GM19238 (cell line): ENCODE data around the gene MAML1.
"Not testable (repeated sequence)": the region's sequence is repeated elsewhere in the genome, so short reads cannot be mapped to it uniquely, and the experiment has no call there.

Experiments
- DNase-seq: peaks from one replicate; pipeline ENCODE4 v3.0.0; 2011; ENCODE audit warnings: low spot score; ENCODE audit not compliant: insufficient read length

The MAML1 gene

GRCh38 chr5:179768326-179769085 lies 35.9 kb downstream of the MAML1 start:
- no peak for DNase-seq

- no peak for DNase-seq
These were observed 36.6 kb downstream of the MAML1 start for GRCh38 chr5:179769271-179769670.

- DNase-seq, result no peak
These were observed 37.2 kb downstream of the MAML1 start for GRCh38 chr5:179769796-179770195.

- DNase-seq, result no peak
These were observed 38.8 kb downstream of the MAML1 start for GRCh38 chr5:179771311-179771895.

- no peak for DNase-seq
These were observed 39.7 kb downstream of the MAML1 start for GRCh38 chr5:179772351-179772750.

GRCh38 chr5:179773686-179774040 lies 41.0 kb downstream of the MAML1 start:
- no peak for DNase-seq

- DNase-seq, result no peak
These were observed 41.8 kb downstream of the MAML1 start for GRCh38 chr5:179774442-179774841.

GRCh38 chr5:179776411-179776938 lies 43.9 kb downstream of the MAML1 start:
- DNase-seq, result no peak

- DNase-seq, result no peak
These were observed 44.8 kb downstream of the MAML1 start for GRCh38 chr5:179777456-179777855.

GRCh38 chr5:179777909-179778308 lies 45.3 kb downstream of the MAML1 start:
- DNase-seq, result no peak

- no peak for DNase-seq
These were observed 46.0 kb downstream of the MAML1 start for GRCh38 chr5:179778591-179778990.

GRCh38 chr5:179779826-179780225 lies 47.2 kb downstream of the MAML1 start:
- no peak for DNase-seq

- no peak for DNase-seq
These were observed 47.7 kb downstream of the MAML1 start for GRCh38 chr5:179780362-179780761.

- no peak for DNase-seq
These were observed 49.2 kb downstream of the MAML1 start for GRCh38 chr5:179781846-179782245.

GRCh38 chr5:179783128-179783527 lies 50.5 kb downstream of the MAML1 start:
- no peak for DNase-seq

- no peak for DNase-seq
These were observed 54.2 kb downstream of the MAML1 start for GRCh38 chr5:179786861-179787260.

GRCh38 chr5:179788193-179788854 lies 55.7 kb downstream of the MAML1 start:
- no peak for DNase-seq

GRCh38 chr5:179789278-179789677 lies 56.7 kb downstream of the MAML1 start:
- DNase-seq, result not testable (repeated sequence)

GRCh38 chr5:179791881-179792611 lies 59.4 kb downstream of the MAML1 start:
- DNase-seq, result no peak

- DNase-seq, result no peak
These were observed 60.2 kb downstream of the MAML1 start for GRCh38 chr5:179792612-179793467.
